ENCODE measurements around the gene CYB5R4.

CYB5R4 gene

GRCh38 chr6:83867043-83867442 lies 7.6 kb downstream of the CYB5R4 start:
- H3K27ac ChIP-seq, result no peak overlapping the region
- no peak for TF ChIP-seq CTCF (conservative IDR thresholded peaks at IDR 0.05)
- no peak for TF ChIP-seq ZFX (IDR thresholded peaks at IDR 0.05)

- H3K27ac ChIP-seq, result no peak overlapping the region
- TF ChIP-seq ZFX (IDR thresholded peaks at IDR 0.05) (no peak), CTCF (conservative IDR thresholded peaks at IDR 0.05) (no peak)
These were observed 8.2 kb downstream of the CYB5R4 start for GRCh38 chr6:83867527-83868161.

GRCh38 chr6:83868639-83869038 lies 9.2 kb downstream of the CYB5R4 start:
- TF ChIP-seq CTCF (conservative IDR thresholded peaks at IDR 0.05) (no peak), ZFX (IDR thresholded peaks at IDR 0.05) (no peak)
- H3K27ac ChIP-seq, result no peak overlapping the region

GRCh38 chr6:83870649-83871048 lies 11.2 kb downstream of the CYB5R4 start:
- no peak for TF ChIP-seq ZFX (IDR thresholded peaks at IDR 0.05)
- no peak for TF ChIP-seq CTCF (conservative IDR thresholded peaks at IDR 0.05)
- H3K27ac ChIP-seq, result no peak overlapping the region

- H3K27ac ChIP-seq, result no peak overlapping the region
- TF ChIP-seq ZFX (IDR thresholded peaks at IDR 0.05) (no peak), CTCF (conservative IDR thresholded peaks at IDR 0.05) (no peak)
These were observed 13.1 kb downstream of the CYB5R4 start for GRCh38 chr6:83872386-83873118.

GRCh38 chr6:83873869-83874268 lies 14.4 kb downstream of the CYB5R4 start:
- TF ChIP-seq ZFX (IDR thresholded peaks at IDR 0.05) (no peak), CTCF (conservative IDR thresholded peaks at IDR 0.05) (no peak)
- H3K27ac ChIP-seq, result no peak overlapping the region

GRCh38 chr6:83875843-83876242 lies 16.4 kb downstream of the CYB5R4 start:
- no peak overlapping the region for H3K27ac ChIP-seq

More at GRCh38 chr6:83875843-83876242, 16.4 kb downstream of the CYB5R4 start:
- TF ChIP-seq CTCF (conservative IDR thresholded peaks at IDR 0.05) (no peak), ZFX (IDR thresholded peaks at IDR 0.05) (no peak)

All from C4-2B (cell line).